A549 (cell line): Measurements from ENCODE around the gene HSPB7.

Experiments
- MAFK ChIP-seq: fragments of 450-650 bp; IDR thresholded peaks from 2 replicates; pipeline ENCODE4 v1.6.1; 2014; ENCODE audit not compliant: partially characterized antibody
- TF ChIP-seq, protein P1 (sequence below): fragments of 450-650 bp; IDR thresholded peaks from 2 replicates; pipeline ENCODE4 v1.6.1; 2014; ENCODE audit warnings: antibody characterized with exemption

GRCh38 chr1:16012590-16013219 lies 5.1 kb downstream of the HSPB7 start:
- TF ChIP-seq, protein P1, sequence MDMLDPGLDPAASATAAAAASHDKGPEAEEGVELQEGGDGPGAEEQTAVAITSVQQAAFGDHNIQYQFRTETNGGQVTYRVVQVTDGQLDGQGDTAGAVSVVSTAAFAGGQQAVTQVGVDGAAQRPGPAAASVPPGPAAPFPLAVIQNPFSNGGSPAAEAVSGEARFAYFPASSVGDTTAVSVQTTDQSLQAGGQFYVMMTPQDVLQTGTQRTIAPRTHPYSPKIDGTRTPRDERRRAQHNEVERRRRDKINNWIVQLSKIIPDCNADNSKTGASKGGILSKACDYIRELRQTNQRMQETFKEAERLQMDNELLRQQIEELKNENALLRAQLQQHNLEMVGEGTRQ, result no peak
- TF ChIP-seq MAFK, result no peak
